ENCODE data around the gene SPDYE1.
"Not testable (repeated sequence)": the region's sequence is repeated elsewhere in the genome, so short reads cannot be mapped to it uniquely, and the experiment has no call there.

The SPDYE1 gene

GRCh38 chr7:43977525-43977924, 20.2 kb upstream of the SPDYE1 start:
- no peak for TF ChIP-seq CTCF (IDR thresholded peaks at IDR 0.05)
- H2AFZ ChIP-seq, result no peak overlapping the region

GRCh38 chr7:43978102-43978501, 19.6 kb upstream of the SPDYE1 start:
- H3K27me3 ChIP-seq (ENCODE audit: control insufficient read depth, insufficient read depth, low read length); H3K27ac ChIP-seq: not testable (repeated sequence)

More at GRCh38 chr7:43977525-43977924, 20.2 kb upstream of the SPDYE1 start:
- Histone ChIP-seq H3K4me1 (no peaks in the 10 kb centered on the region), H3K9me3 (ENCODE audit: control insufficient read depth, low read length) (no peaks in the 10 kb centered on the region), H3K36me3 (ENCODE audit: control insufficient read depth, insufficient read depth, low read length) (no peaks in the 10 kb centered on the region), H3K4me3 (ENCODE audit: low read depth, low read length) (no peak overlapping the region), H3K9ac (no peak overlapping the region), H3K27ac (no peak overlapping the region), H3K79me2 (no peaks in the 10 kb centered on the region), H3K4me2 (ENCODE audit: low read length) (no peak overlapping the region), H3K27me3 (ENCODE audit: control insufficient read depth, insufficient read depth, low read length) (no peaks in the 10 kb centered on the region)

DNA sequence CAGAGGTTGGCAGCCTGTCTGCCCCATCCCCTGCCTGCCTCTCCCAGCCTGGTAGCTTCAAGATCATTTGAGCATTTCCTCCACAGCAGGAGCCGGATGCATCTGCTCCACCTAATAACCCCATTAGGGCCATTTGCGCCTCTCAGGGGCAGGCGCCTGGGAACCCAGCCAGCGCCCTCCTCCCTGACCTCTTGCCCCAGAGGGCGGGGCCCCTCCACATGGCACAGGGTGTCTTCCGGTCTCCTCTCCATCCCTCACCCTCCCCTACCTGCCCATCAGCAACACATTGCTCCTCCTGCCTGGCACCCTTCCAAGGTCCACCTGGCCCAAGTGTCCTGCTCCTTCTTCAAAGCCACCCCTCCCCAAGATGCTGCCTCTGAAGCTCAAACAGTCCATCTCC, 14.8 kb upstream of the SPDYE1 start:
- not testable (repeated sequence) for H3K9me3 ChIP-seq (ENCODE audit: control insufficient read depth, low read length); H3K27me3 ChIP-seq (ENCODE audit: control insufficient read depth, insufficient read depth, low read length); H3K27ac ChIP-seq; H3K4me3 ChIP-seq (ENCODE audit: low read depth, low read length); H3K4me1 ChIP-seq; H3K9ac ChIP-seq; H3K4me2 ChIP-seq (ENCODE audit: low read length); H3K79me2 ChIP-seq; H2AFZ ChIP-seq; H3K36me3 ChIP-seq (ENCODE audit: control insufficient read depth, insufficient read depth, low read length)

More at GRCh38 chr7:43978102-43978501, 19.6 kb upstream of the SPDYE1 start:
- H3K4me1 ChIP-seq; H3K79me2 ChIP-seq; H3K9ac ChIP-seq; H3K4me2 ChIP-seq (ENCODE audit: low read length); H3K36me3 ChIP-seq (ENCODE audit: control insufficient read depth, insufficient read depth, low read length); H3K4me3 ChIP-seq (ENCODE audit: low read depth, low read length); H3K9me3 ChIP-seq (ENCODE audit: control insufficient read depth, low read length); H2AFZ ChIP-seq: not testable (repeated sequence)

- not testable (repeated sequence) for H3K9ac ChIP-seq; H3K4me2 ChIP-seq (ENCODE audit: low read length); H3K4me1 ChIP-seq; H3K4me3 ChIP-seq (ENCODE audit: low read depth, low read length); H3K79me2 ChIP-seq; H2AFZ ChIP-seq; H3K27me3 ChIP-seq (ENCODE audit: control insufficient read depth, insufficient read depth, low read length); H3K36me3 ChIP-seq (ENCODE audit: control insufficient read depth, insufficient read depth, low read length); H3K9me3 ChIP-seq (ENCODE audit: control insufficient read depth, low read length); H3K27ac ChIP-seq
These were observed 14.0 kb upstream of the SPDYE1 start for GRCh38 chr7:43983736-43984135.

GRCh38 chr7:43985904-43986864, 11.5 kb upstream of the SPDYE1 start:
- not testable (repeated sequence) for H3K27me3 ChIP-seq (ENCODE audit: control insufficient read depth, insufficient read depth, low read length); H3K9me3 ChIP-seq (ENCODE audit: control insufficient read depth, low read length); H3K9ac ChIP-seq; H3K4me1 ChIP-seq; H3K4me3 ChIP-seq (ENCODE audit: low read depth, low read length); H3K79me2 ChIP-seq; H3K4me2 ChIP-seq (ENCODE audit: low read length); H3K27ac ChIP-seq; H2AFZ ChIP-seq; H3K36me3 ChIP-seq (ENCODE audit: control insufficient read depth, insufficient read depth, low read length)
- peak; percentile 65 for TF ChIP-seq CTCF (IDR thresholded peaks at IDR 0.05)

GRCh38 chr7:43987476-43987875, 10.2 kb upstream of the SPDYE1 start:
- H3K9ac ChIP-seq; H3K36me3 ChIP-seq (ENCODE audit: control insufficient read depth, insufficient read depth, low read length); H3K27ac ChIP-seq; H3K4me3 ChIP-seq (ENCODE audit: low read depth, low read length); H2AFZ ChIP-seq; H3K4me2 ChIP-seq (ENCODE audit: low read length); H3K4me1 ChIP-seq; H3K79me2 ChIP-seq; H3K27me3 ChIP-seq (ENCODE audit: control insufficient read depth, insufficient read depth, low read length); H3K9me3 ChIP-seq (ENCODE audit: control insufficient read depth, low read length): not testable (repeated sequence)

GRCh38 chr7:43990011-43990585, 7.6 kb upstream of the SPDYE1 start:
- H3K27ac ChIP-seq; H3K27me3 ChIP-seq (ENCODE audit: control insufficient read depth, insufficient read depth, low read length); H3K79me2 ChIP-seq; H3K4me3 ChIP-seq (ENCODE audit: low read depth, low read length); H3K4me2 ChIP-seq (ENCODE audit: low read length); H2AFZ ChIP-seq; H3K36me3 ChIP-seq (ENCODE audit: control insufficient read depth, insufficient read depth, low read length); H3K9me3 ChIP-seq (ENCODE audit: control insufficient read depth, low read length); H3K9ac ChIP-seq; H3K4me1 ChIP-seq: not testable (repeated sequence)

DNA sequence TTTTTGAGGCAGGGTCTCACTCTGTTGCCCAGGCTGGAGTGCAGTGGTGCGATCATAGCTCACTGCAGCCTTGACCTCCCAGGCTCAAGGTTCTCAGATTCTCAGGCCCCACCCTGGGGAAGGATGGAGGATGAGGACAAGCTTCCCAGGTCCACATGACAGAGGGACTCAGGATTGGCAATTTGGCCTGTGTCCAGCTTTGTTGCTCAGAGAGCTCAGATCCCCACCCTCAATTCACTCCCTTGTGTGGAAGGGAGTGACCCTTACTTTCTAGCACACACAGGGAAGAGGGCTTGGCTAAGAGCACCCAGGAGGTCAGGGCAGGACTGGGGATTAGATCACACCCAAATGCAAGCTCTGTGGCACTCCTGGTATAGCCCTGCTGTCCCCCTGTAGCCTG, 6.9 kb upstream of the SPDYE1 start:
- not testable (repeated sequence) for H3K4me2 ChIP-seq (ENCODE audit: low read length); H3K27ac ChIP-seq; H3K9me3 ChIP-seq (ENCODE audit: control insufficient read depth, low read length); H2AFZ ChIP-seq; H3K27me3 ChIP-seq (ENCODE audit: control insufficient read depth, insufficient read depth, low read length); H3K4me1 ChIP-seq; H3K4me3 ChIP-seq (ENCODE audit: low read depth, low read length); H3K79me2 ChIP-seq; H3K9ac ChIP-seq; H3K36me3 ChIP-seq (ENCODE audit: control insufficient read depth, insufficient read depth, low read length)

GRCh38 chr7:43992896-43993295, 4.8 kb upstream of the SPDYE1 start:
- not testable (repeated sequence) for H3K27ac ChIP-seq; H3K9me3 ChIP-seq (ENCODE audit: control insufficient read depth, low read length); H3K9ac ChIP-seq; H3K4me1 ChIP-seq; H3K4me2 ChIP-seq (ENCODE audit: low read length); H3K27me3 ChIP-seq (ENCODE audit: control insufficient read depth, insufficient read depth, low read length); H2AFZ ChIP-seq; H3K36me3 ChIP-seq (ENCODE audit: control insufficient read depth, insufficient read depth, low read length); H3K4me3 ChIP-seq (ENCODE audit: low read depth, low read length); H3K79me2 ChIP-seq
